ENCODE data around the gene FANCM. TPM values are rescaled to one million over a fixed set of nuclear protein-coding genes. Genes with fewer than 3 reads are reported as not detected.

Gene FANCM
- total RNA-seq, 1 experiment from 2014 or later, result 11.9 TPM

DNA sequence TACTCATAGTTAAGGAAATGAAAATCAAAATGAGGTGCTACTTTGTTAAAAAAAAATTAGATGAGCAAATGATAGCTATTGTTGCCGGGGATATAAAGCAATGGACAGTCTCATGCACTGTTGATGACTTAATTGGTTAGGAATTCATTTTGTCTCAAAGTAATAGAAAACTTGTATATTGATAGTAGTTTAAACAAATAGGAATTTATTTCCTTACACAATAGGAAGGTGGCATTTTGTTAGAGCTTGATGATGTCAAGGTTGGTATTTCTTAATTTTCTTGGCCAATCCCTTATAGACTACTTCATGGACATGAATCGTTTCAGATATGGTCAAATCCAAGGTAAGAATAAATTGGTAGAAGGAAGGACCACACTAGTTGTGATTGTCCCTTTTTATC lies 44.0 kb upstream of the FANCM start:
- Histone ChIP-seq H3K27me3 (ENCODE audit: insufficient read depth, low read length) (no peaks in the 10 kb centered on the region), H4K8ac (replicated peaks; ENCODE audit: insufficient read length, low read depth, low read length) (no peak overlapping the region), H3K23ac (ENCODE audit: insufficient read length, low read depth, low read length) (no peak overlapping the region), H3K79me1 (ENCODE audit: insufficient read depth, low read depth, low read length, poor library complexity, severe bottlenecking) (no peaks in the 10 kb centered on the region), H2BK12ac (ENCODE audit: insufficient read length, low read depth, low read length) (no peak overlapping the region), H3K23me2 (ENCODE audit: insufficient read length, low read depth, low read length, poor library complexity, severe bottlenecking) (no peaks in the 10 kb centered on the region), H3K4me2 (ENCODE audit: insufficient read depth, insufficient read length, low read length) (no peak overlapping the region), H3K9ac (ENCODE audit: extremely low read depth, insufficient read length, low read length) (no peak overlapping the region), H2AK5ac (ENCODE audit: insufficient read length, low read length) (no peak overlapping the region), H2BK120ac (ENCODE audit: low read depth, low read length, poor library complexity, severe bottlenecking) (no peak overlapping the region), H3K9me3 (ENCODE audit: control insufficient read depth, low read depth, low read length) (no peaks in the 10 kb centered on the region), H4K91ac (ENCODE audit: insufficient read length, low read depth, low read length) (no peak overlapping the region), H4K20me1 (ENCODE audit: control insufficient read depth, insufficient read depth, insufficient read length) (no peaks in the 10 kb centered on the region), H3K27ac (ENCODE audit: insufficient read length, low read depth, low read length) (no peak overlapping the region), H2BK15ac (ENCODE audit: low read depth, low read length) (no peak overlapping the region), H4K5ac (ENCODE audit: insufficient read length, low read depth, low read length) (no peak overlapping the region), H3K14ac (ENCODE audit: insufficient read depth, low read length) (no peak overlapping the region), H2AFZ (ENCODE audit: low read length) (no peak overlapping the region), H2BK20ac (ENCODE audit: low read depth, low read length, poor library complexity, severe bottlenecking) (no peak overlapping the region), H3K4ac (ENCODE audit: low read depth, low read length) (no peak overlapping the region), H3T11ph (ENCODE audit: low read length) (no peak overlapping the region), H3K79me2 (ENCODE audit: insufficient read depth, low read length) (peaks cover 33% of the 10 kb centered on the region; the same call in 1 of the 2 replicates), H2BK5ac (ENCODE audit: insufficient read length, low read length) (no peak overlapping the region), H3K56ac (ENCODE audit: insufficient read length, low read depth, low read length) (no peak overlapping the region), H3K4me1 (ENCODE audit: insufficient read depth, low read length) (no peaks in the 10 kb centered on the region), H3K18ac (ENCODE audit: insufficient read length, low read depth, low read length) (no peak overlapping the region)
- Mint-ChIP-seq H3K4me1 (peaks cover 13 to 15% of the 10 kb centered on the region in 2 experiments), H3K27me3 (ENCODE audit: low read depth) (no peaks in the 10 kb centered on the region), H3K4me3 (no peak overlapping the region), H3K9me3 (no peaks in the 10 kb centered on the region), H3K36me3 (ENCODE audit: insufficient read depth in 1 of 3, low read depth in 3 of 3) (peaks cover 10 to 26% (median 21%) of the 10 kb centered on the region in 3 experiments; a peak in 5 of 7 replicates), H3K27ac (no peak overlapping the region; a peak in 1 of 7 replicates)
- TF ChIP-seq, protein P1, sequence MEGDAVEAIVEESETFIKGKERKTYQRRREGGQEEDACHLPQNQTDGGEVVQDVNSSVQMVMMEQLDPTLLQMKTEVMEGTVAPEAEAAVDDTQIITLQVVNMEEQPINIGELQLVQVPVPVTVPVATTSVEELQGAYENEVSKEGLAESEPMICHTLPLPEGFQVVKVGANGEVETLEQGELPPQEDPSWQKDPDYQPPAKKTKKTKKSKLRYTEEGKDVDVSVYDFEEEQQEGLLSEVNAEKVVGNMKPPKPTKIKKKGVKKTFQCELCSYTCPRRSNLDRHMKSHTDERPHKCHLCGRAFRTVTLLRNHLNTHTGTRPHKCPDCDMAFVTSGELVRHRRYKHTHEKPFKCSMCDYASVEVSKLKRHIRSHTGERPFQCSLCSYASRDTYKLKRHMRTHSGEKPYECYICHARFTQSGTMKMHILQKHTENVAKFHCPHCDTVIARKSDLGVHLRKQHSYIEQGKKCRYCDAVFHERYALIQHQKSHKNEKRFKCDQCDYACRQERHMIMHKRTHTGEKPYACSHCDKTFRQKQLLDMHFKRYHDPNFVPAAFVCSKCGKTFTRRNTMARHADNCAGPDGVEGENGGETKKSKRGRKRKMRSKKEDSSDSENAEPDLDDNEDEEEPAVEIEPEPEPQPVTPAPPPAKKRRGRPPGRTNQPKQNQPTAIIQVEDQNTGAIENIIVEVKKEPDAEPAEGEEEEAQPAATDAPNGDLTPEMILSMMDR (conservative IDR thresholded peaks at IDR 0.05), result no peak
- WGBS (ENCODE audit: extremely low coverage, insufficient read length, low lambda C conversion rate), result no CpG with 5 or more reads among the region's 2 CpGs
- DNase-seq, result no peak

Data from H9 (cell line).